ENCODE results near the gene SLX4IP. TPM values are rescaled to one million over a fixed set of nuclear protein-coding genes. Genes with fewer than 3 reads are reported as not detected.

The SLX4IP gene
- total RNA-seq, 2 experiments from 2014 or later: 1.6 to 1.8 TPM

DNA sequence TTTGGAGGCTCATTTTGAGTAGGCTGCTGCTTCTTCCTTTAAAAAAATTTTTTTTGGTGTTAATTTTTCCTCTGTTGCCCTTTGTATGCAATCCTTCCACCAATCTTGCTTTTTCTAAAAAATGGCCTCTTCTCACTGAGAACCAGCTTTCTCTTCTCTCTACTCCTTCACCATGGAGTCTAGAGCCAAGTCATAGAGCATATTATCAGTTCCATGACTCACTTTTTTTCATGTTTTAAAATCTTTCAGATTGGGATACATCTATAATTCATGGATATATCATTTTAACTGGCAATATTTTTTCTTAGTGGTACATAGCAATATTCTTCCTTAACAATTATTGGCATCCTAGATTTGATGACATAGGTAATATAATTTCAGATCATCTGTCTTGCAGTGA lies 62.7 kb downstream of the SLX4IP start:
- ChIA-PET CTCF (no interaction called here), POLR2A (no interaction called here)
- no peak for ATAC-seq (ENCODE audit: poor library complexity)
- no peaks in the 10 kb centered on the region for H3K27me3 Mint-ChIP-seq
- no peaks in the 10 kb centered on the region for H3K9me3 ChIP-seq (ENCODE audit: control insufficient read depth in 1 of 2, insufficient read depth in 1 of 2, low read length in 2 of 2)
- H3K36me3 ChIP-seq (ENCODE audit: insufficient read depth, low read length): no peaks in the 10 kb centered on the region
- no peak overlapping the region for H3K4me3 ChIP-seq (ENCODE audit: low read length)
- H3K27me3 ChIP-seq (ENCODE audit: control insufficient read depth in 1 of 2, insufficient read depth in 2 of 2, low read length in 2 of 2): no peaks in the 10 kb centered on the region
- H3K4me1 Mint-ChIP-seq (ENCODE audit: low read depth): peaks cover 54% of the 10 kb centered on the region
- no peak overlapping the region for H3K27ac Mint-ChIP-seq
- no peak for TF ChIP-seq CTCF (IDR thresholded peaks at IDR 0.05)
- peaks cover 17% of the 10 kb centered on the region for H3K4me1 ChIP-seq (ENCODE audit: insufficient read depth, low read length)
- H3K9me3 Mint-ChIP-seq: no peaks in the 10 kb centered on the region
- no peak for DNase-seq
- H3K36me3 Mint-ChIP-seq (ENCODE audit: low read depth): no peaks in the 10 kb centered on the region
- intact Hi-C loops (cut with DNase I, micrococcal nuclease): no loop called here
- no peak overlapping the region for H3K27ac ChIP-seq (ENCODE audit: low read depth in 1 of 2, low read length in 2 of 2)
- no peak overlapping the region for H3K4me3 Mint-ChIP-seq

GRCh38 chr20:10498200-10498599 lies 63.1 kb downstream of the SLX4IP start:
- H3K4me3 ChIP-seq (ENCODE audit: low read length): no peak overlapping the region
- H3K9me3 ChIP-seq (ENCODE audit: control insufficient read depth in 1 of 2, insufficient read depth in 1 of 2, low read length in 2 of 2): no peaks in the 10 kb centered on the region
- Mint-ChIP-seq H3K27me3 (no peaks in the 10 kb centered on the region), H3K9me3 (no peaks in the 10 kb centered on the region), H3K36me3 (ENCODE audit: low read depth) (no peaks in the 10 kb centered on the region), H3K4me3 (no peak overlapping the region), H3K27ac (no peak overlapping the region), H3K4me1 (ENCODE audit: low read depth) (peaks cover 54% of the 10 kb centered on the region)
- no peak for TF ChIP-seq CTCF (IDR thresholded peaks at IDR 0.05)
- ChIA-PET POLR2A (no interaction called here), CTCF (no interaction called here)
- H3K27me3 ChIP-seq (ENCODE audit: control insufficient read depth in 1 of 2, insufficient read depth in 2 of 2, low read length in 2 of 2): no peaks in the 10 kb centered on the region
- intact Hi-C loops (cut with DNase I, micrococcal nuclease): no loop called here
- peaks cover 17% of the 10 kb centered on the region for H3K4me1 ChIP-seq (ENCODE audit: insufficient read depth, low read length)
- ATAC-seq (ENCODE audit: poor library complexity) (no peak), DNase-seq (no peak)
- no peak overlapping the region for H3K27ac ChIP-seq (ENCODE audit: low read depth in 1 of 2, low read length in 2 of 2)
- no peaks in the 10 kb centered on the region for H3K36me3 ChIP-seq (ENCODE audit: insufficient read depth, low read length)

DNA sequence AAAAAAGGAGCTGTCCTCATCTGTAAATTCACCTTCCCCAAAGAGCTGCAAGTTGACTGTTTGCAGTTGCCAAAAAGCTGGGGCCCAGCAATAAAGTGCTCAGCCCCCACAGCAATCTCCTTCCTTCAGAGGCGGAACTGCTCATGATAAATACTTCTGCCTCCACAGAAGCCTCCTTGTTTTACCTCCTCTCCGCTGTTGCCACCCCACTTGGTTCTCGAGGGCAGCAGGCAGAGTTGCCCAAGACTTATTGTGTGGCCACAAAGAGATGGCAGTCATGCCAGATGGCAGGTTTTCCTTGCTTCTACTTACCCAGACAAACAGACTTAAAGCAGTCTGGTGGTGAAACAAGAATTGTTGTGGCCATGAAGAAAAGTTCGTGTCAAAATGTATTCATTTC lies 66.3 kb downstream of the SLX4IP start:
- peak overlapping the region in 1 of 2 donors; percentile 71 for H3K27ac ChIP-seq (ENCODE audit: low read depth in 1 of 2, low read length in 2 of 2)
- H3K9me3 ChIP-seq (ENCODE audit: control insufficient read depth in 1 of 2, insufficient read depth in 1 of 2, low read length in 2 of 2): no peaks in the 10 kb centered on the region
- CTCF ChIA-PET: no interaction called here
- no peaks in the 10 kb centered on the region for H3K36me3 ChIP-seq (ENCODE audit: insufficient read depth, low read length)
- Mint-ChIP-seq H3K27me3 (no peaks in the 10 kb centered on the region), H3K4me3 (peak overlapping the region; percentile 89), H3K9me3 (no peaks in the 10 kb centered on the region), H3K27ac (peak overlapping the region; percentile 93), H3K4me1 (ENCODE audit: low read depth) (peaks cover 35% of the 10 kb centered on the region), H3K36me3 (ENCODE audit: low read depth) (no peaks in the 10 kb centered on the region)
- peaks cover 19% of the 10 kb centered on the region for H3K4me1 ChIP-seq (ENCODE audit: insufficient read depth, low read length)
- no peak for TF ChIP-seq CTCF (IDR thresholded peaks at IDR 0.05)
- DNase-seq: peak in 6 of 14 experiments; percentile 5 to 34 (median 26)
- no peaks in the 10 kb centered on the region for H3K27me3 ChIP-seq (ENCODE audit: control insufficient read depth in 1 of 2, insufficient read depth in 2 of 2, low read length in 2 of 2)
- intact Hi-C loops (cut with DNase I, micrococcal nuclease): loop anchor here (5.0 to 10.0 kb wide), 3 partner anchors 41 to 67 kb away; partner anchors contain the start of genes SLX4IP (in 2 of the 2) and MKKS (in 1 of the 2)
- H3K4me3 ChIP-seq (ENCODE audit: low read length): peak overlapping the region; percentile 54
- ATAC-seq (ENCODE audit: poor library complexity): peak; percentile 52
- POLR2A ChIA-PET: interaction anchor here (1.0 kb wide), 1 partner anchor 67 kb away, joined by 7 read pairs; the partner anchor contains the start of gene MKKS

Measured in CD4-positive, alpha-beta T cell (primary cell).